Progenitor cell of endocrine pancreas (in vitro differentiated cells): Measurements from ENCODE around the gene DGLUCY. TPM values are rescaled to one million over a fixed set of nuclear protein-coding genes. Genes with fewer than 3 reads are reported as not detected.
"Not testable (repeated sequence)": the region's sequence is repeated elsewhere in the genome, so short reads cannot be mapped to it uniquely, and the experiment has no call there.

ENCODE experiments used
- DNase-seq: peaks from one replicate; pipeline ENCODE4 v3.0.0; 2021; ENCODE audit warnings: low spot score; ENCODE audit not compliant: unreplicated experiment
- H3K27ac Mint-ChIP-seq: 2 replicates; pipeline ENCODE4 v1.8.0; 2021; ENCODE audit warnings: mild to moderate bottlenecking, moderate library complexity, mixed read lengths
- H3K27me3 Mint-ChIP-seq: 2 replicates; pipeline ENCODE4 v1.8.0; 2021; ENCODE audit warnings: mixed read lengths
- H3K36me3 Mint-ChIP-seq: 2 replicates; pipeline ENCODE4 v1.8.0; 2022; ENCODE audit warnings: mixed read lengths; ENCODE audit not compliant: insufficient read depth
- H3K4me1 Mint-ChIP-seq: 2 replicates; pipeline ENCODE4 v1.8.0; 2021; ENCODE audit warnings: low read depth, mixed read lengths
- H3K4me3 Mint-ChIP-seq: 2 replicates; pipeline ENCODE4 v1.8.0; 2021; ENCODE audit warnings: low read depth, mild to moderate bottlenecking, moderate library complexity, mixed read lengths
- H3K9me3 Mint-ChIP-seq: 2 replicates; pipeline ENCODE4 v1.8.0; 2021; ENCODE audit warnings: low read depth, mixed read lengths
- CTCF ChIP-seq: fragments of 200-600 bp; sonication (generic); IDR thresholded peaks from one replicate; pipeline ENCODE4 v1.5.0; 2021; ENCODE audit warnings: antibody characterized with exemption, mild to moderate bottlenecking; ENCODE audit not compliant: unreplicated experiment
- total RNA-seq: library from RNA; stranded (reverse); gene quantifications from 2 replicates; pipeline ENCODE4 v1.2.1, GENCODE V29; 2021

DGLUCY gene
- total RNA-seq, 1 donor from 2014 or later, result 83.3 TPM

- DNase-seq, result no peak
- TF ChIP-seq CTCF, result no peak
- no peaks in the 10 kb centered on the region for H3K36me3 Mint-ChIP-seq
- H3K27me3 Mint-ChIP-seq, result no peaks in the 10 kb centered on the region
- H3K4me3 Mint-ChIP-seq, result no peak overlapping the region
- H3K4me1 Mint-ChIP-seq, result no peaks in the 10 kb centered on the region
- no peaks in the 10 kb centered on the region for H3K9me3 Mint-ChIP-seq
- no peak overlapping the region for H3K27ac Mint-ChIP-seq
These were observed 19.1 kb upstream of the DGLUCY start for GRCh38 chr14:91094772-91095171.

- no peak overlapping the region for H3K27ac Mint-ChIP-seq
- no peak overlapping the region for H3K4me3 Mint-ChIP-seq
- H3K4me1 Mint-ChIP-seq, result no peaks in the 10 kb centered on the region
- H3K9me3 Mint-ChIP-seq, result no peaks in the 10 kb centered on the region
- no peaks in the 10 kb centered on the region for H3K36me3 Mint-ChIP-seq
- DNase-seq, result no peak
- H3K27me3 Mint-ChIP-seq, result no peaks in the 10 kb centered on the region
- no peak for TF ChIP-seq CTCF
These were observed 18.7 kb upstream of the DGLUCY start for GRCh38 chr14:91095178-91095577.

- not testable (repeated sequence) for H3K4me3 Mint-ChIP-seq, H3K9me3 Mint-ChIP-seq, H3K36me3 Mint-ChIP-seq, DNase-seq, H3K4me1 Mint-ChIP-seq, H3K27me3 Mint-ChIP-seq, H3K27ac Mint-ChIP-seq
These were observed 16.2 kb upstream of the DGLUCY start for GRCh38 chr14:91097657-91098056.

- Mint-ChIP-seq H3K4me1 (no peaks in the 10 kb centered on the region), H3K4me3 (no peak overlapping the region), H3K36me3 (no peaks in the 10 kb centered on the region), H3K27me3 (no peaks in the 10 kb centered on the region), H3K9me3 (no peaks in the 10 kb centered on the region), H3K27ac (no peak overlapping the region)
- DNase-seq, result no peak
- TF ChIP-seq CTCF, result no peak
These were observed 15.3 kb upstream of the DGLUCY start for GRCh38 chr14:91098591-91098990.

- H3K4me1 Mint-ChIP-seq, result no peaks in the 10 kb centered on the region
- H3K9me3 Mint-ChIP-seq, result no peaks in the 10 kb centered on the region
- TF ChIP-seq CTCF, result no peak
- DNase-seq, result no peak
- no peaks in the 10 kb centered on the region for H3K36me3 Mint-ChIP-seq
- no peak overlapping the region for H3K4me3 Mint-ChIP-seq
- no peak overlapping the region for H3K27ac Mint-ChIP-seq
- no peaks in the 10 kb centered on the region for H3K27me3 Mint-ChIP-seq
These were observed 13.8 kb upstream of the DGLUCY start for GRCh38 chr14:91100102-91100501.

- Mint-ChIP-seq H3K4me1 (no peaks in the 10 kb centered on the region), H3K4me3 (no peak overlapping the region), H3K9me3 (no peaks in the 10 kb centered on the region), H3K36me3 (no peaks in the 10 kb centered on the region), H3K27ac (no peak overlapping the region), H3K27me3 (no peaks in the 10 kb centered on the region)
- no peak for TF ChIP-seq CTCF
- no peak for DNase-seq
These were observed 10.8 kb upstream of the DGLUCY start for GRCh38 chr14:91103116-91103515.
